CD14-positive monocyte (primary cell): ENCODE results near the gene STUM. TPM values are rescaled to one million over a fixed set of nuclear protein-coding genes. Genes with fewer than 3 reads are reported as not detected.

Experiments
- DNase-seq, 3 donors: peaks; one replicate each; pipeline ENCODE4 v3.0.0-alpha.2; 2011 to 2022
- H2AFZ ChIP-seq: 2 replicates; pipeline ENCODE4 v1.6.0; 2012; ENCODE audit warnings: mild to moderate bottlenecking, low read depth, low read length, inconsistent platforms; ENCODE audit not compliant: insufficient read depth, poor library complexity, severe bottlenecking
- H3K27ac ChIP-seq, 2 donors: 1 replicate in 1 of 2; 2 replicates in 1 of 2; pipeline ENCODE4 v1.5.1; 2012 to 2013; ENCODE audit warnings: low read length in 2 of 2, control low read depth in 1 of 2, inconsistent platforms in 1 of 2, low read depth in 1 of 2, mild to moderate bottlenecking in 1 of 2
- H3K27me3 ChIP-seq, 2 donors: one replicate each; pipeline versions ENCODE4 v1.6.0 to v1.6.1; 2011 to 2013; ENCODE audit warnings: low read length in 2 of 2; ENCODE audit not compliant: control insufficient read depth in 2 of 2, insufficient read depth in 2 of 2
- H3K36me3 ChIP-seq, 2 donors: replicated peaks in 1 of 2; 1 replicate in 1 of 2; 2 replicates in 1 of 2; pipeline versions ENCODE4 v1.5.1 to v1.6.1; 2012 to 2013; ENCODE audit warnings: low read length in 2 of 2, control low read depth in 1 of 2, inconsistent platforms in 1 of 2, mild to moderate bottlenecking in 1 of 2; ENCODE audit not compliant: insufficient read depth in 2 of 2, control insufficient read depth in 1 of 2
- H3K4me1 ChIP-seq, 2 donors: 1 replicate in 1 of 2; 2 replicates in 1 of 2; pipeline versions ENCODE4 v1.5.1 to v1.6.1; 2012 to 2013; ENCODE audit warnings: low read length in 2 of 2, control low read depth in 1 of 2, inconsistent platforms in 1 of 2, mild to moderate bottlenecking in 1 of 2, moderate library complexity in 1 of 2; ENCODE audit not compliant: insufficient read depth in 2 of 2, control insufficient read depth in 1 of 2
- H3K4me2 ChIP-seq: replicated peaks from 2 replicates; pipeline ENCODE3; 2012; ENCODE audit warnings: low read length, moderate library complexity, mild to moderate bottlenecking; ENCODE audit not compliant: poor library complexity, severe bottlenecking; ENCODE audit errors: extremely low read depth
- H3K4me3 ChIP-seq, 3 experiments: fragments of 200-600 bp in 1 of 3; sonication (generic) in 1 of 3; replicated peaks in 1 of 3; 1 replicate in 2 of 3; 2 replicates in 1 of 3; pipeline ENCODE4 v1.5.1; 2011 to 2013; ENCODE audit warnings: low read length in 3 of 3, mild to moderate bottlenecking in 3 of 3, control low read depth in 2 of 3, low read depth in 2 of 3, inconsistent platforms in 1 of 3, moderate library complexity in 1 of 3
- H3K79me2 ChIP-seq: 2 replicates; pipeline ENCODE4 v1.6.0; 2012; ENCODE audit warnings: mild to moderate bottlenecking, control low read depth, inconsistent platforms, low read length, moderate library complexity; ENCODE audit not compliant: insufficient read depth
- H3K9ac ChIP-seq: 2 replicates; pipeline ENCODE4 v1.6.0; 2017; ENCODE audit warnings: low read length, mild to moderate bottlenecking; ENCODE audit not compliant: insufficient read depth, poor library complexity, severe bottlenecking
- H3K9me3 ChIP-seq, 2 donors: replicated peaks in 1 of 2; 1 replicate in 1 of 2; 2 replicates in 1 of 2; pipeline versions ENCODE4 v1.5.1 to v1.6.1; 2012 to 2013; ENCODE audit warnings: low read length in 2 of 2, control low read depth in 1 of 2; ENCODE audit not compliant: control insufficient read depth in 1 of 2, insufficient read depth in 1 of 2
- H4K20me1 ChIP-seq: 2 replicates; pipeline ENCODE4 v1.6.0; 2012; ENCODE audit warnings: mild to moderate bottlenecking, low read length, control low read depth, moderate library complexity; ENCODE audit not compliant: insufficient read depth
- H3K27ac Mint-ChIP-seq, 7 donors: one replicate each; pipeline ENCODE4 v1.8.0; 2020; ENCODE audit warnings: mild to moderate bottlenecking in 7 of 7, mixed read lengths in 7 of 7, moderate library complexity in 6 of 7, inconsistent platforms in 2 of 7
- H3K27me3 Mint-ChIP-seq, 3 donors: one replicate each; pipeline ENCODE4 v1.8.0; 2021 to 2022; ENCODE audit warnings: low read depth in 3 of 3, mild to moderate bottlenecking in 3 of 3, mixed read lengths in 3 of 3, moderate library complexity in 3 of 3, inconsistent platforms in 1 of 3
- H3K36me3 Mint-ChIP-seq, 2 donors: one replicate each; pipeline ENCODE4 v1.8.0; 2020; ENCODE audit warnings: mixed read lengths in 2 of 2, inconsistent platforms in 1 of 2, mild to moderate bottlenecking in 1 of 2
- H3K4me1 Mint-ChIP-seq: one replicate; pipeline ENCODE4 v1.8.0; 2020; ENCODE audit warnings: mild to moderate bottlenecking, mixed read lengths
- H3K4me3 Mint-ChIP-seq, 2 donors: one replicate each; pipeline ENCODE4 v1.8.0; 2020; ENCODE audit warnings: mild to moderate bottlenecking in 2 of 2, mixed read lengths in 2 of 2, moderate library complexity in 1 of 2
- H3K9me3 Mint-ChIP-seq, 7 donors: one replicate each; pipeline ENCODE4 v1.8.0; 2020 to 2022; ENCODE audit warnings: mixed read lengths in 7 of 7, mild to moderate bottlenecking in 6 of 7, moderate library complexity in 6 of 7, inconsistent platforms in 2 of 7
- WGBS: methylation state at CpG from one replicate; pipeline ENCODE4 v1.1.5; 2013; ENCODE audit warnings: missing lambda C conversion rate; ENCODE audit not compliant: insufficient coverage; 5-methylcytosine and 5-hydroxymethylcytosine counted together
- intact Hi-C, 2 donors: fragments of 100-400 bp; cut with micrococcal nuclease; formaldehyde crosslinking; loops; one replicate each; pipeline versions ENCODE4 v1.15.0 to v1.15.1; 2023
- polyA plus RNA-seq, 3 donors: library from polyadenylated mRNA; depleted of rRNA in 1 of 3; unstranded in 2 of 3; stranded (reverse) in 1 of 3; fragments of 300-500 nt in 2 of 3; fragments of >200 nt in 1 of 3; fragmentation: Illumina TruSeq in 2 of 3; gene quantifications; 1 replicate in 2 of 3; 2 replicates in 1 of 3; pipeline ENCODE4 v1.2.3, GENCODE V29; 2012 to 2021
- TF ChIP-seq, protein P1 (sequence below): fragments of 200-600 bp; IDR thresholded peaks from one replicate; pipeline ENCODE4 v1.8.0; 2022; ENCODE audit warnings: antibody characterized with exemption, mild to moderate bottlenecking

The STUM gene
- polyA plus RNA-seq, 3 donors = not detected

- H3K4me3 ChIP-seq = no peak overlapping the region
These were observed 86.2 kb downstream of the STUM start for GRCh38 chr1:226634611-226635246.

DNA sequence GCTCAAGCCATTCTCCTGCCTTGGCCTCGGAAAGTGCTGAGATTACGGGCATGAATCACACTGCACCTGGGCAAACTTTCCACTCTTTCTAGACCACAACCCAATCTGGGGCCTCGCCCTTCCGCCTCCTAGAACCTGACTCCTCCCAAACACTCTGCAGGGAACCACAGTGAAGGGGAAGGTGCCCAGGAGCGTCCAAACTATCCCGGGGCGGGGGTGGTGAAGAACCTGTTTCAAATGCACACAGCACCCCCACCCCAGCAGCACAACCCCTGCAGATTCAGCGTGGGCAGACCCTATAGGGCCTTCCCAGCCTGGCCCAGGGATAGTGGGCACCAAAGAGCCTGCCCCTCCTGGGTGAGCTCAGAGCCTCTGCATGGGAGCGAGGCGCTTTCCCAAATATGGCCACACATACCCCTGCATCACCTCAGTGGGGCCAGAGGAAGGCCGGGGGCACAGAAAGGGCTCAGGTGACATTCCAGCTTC lies 86.9 kb downstream of the STUM start:
- Histone ChIP-seq H2AFZ (no peak overlapping the region), H4K20me1 (no peaks in the 10 kb centered on the region), H3K4me3 (no peak overlapping the region), H3K9me3 (no peaks in the 10 kb centered on the region), H3K4me2 (no peak overlapping the region), H3K4me1 (peaks cover 0 to 9% of the 10 kb centered on the region in 2 donors), H3K79me2 (no peaks in the 10 kb centered on the region), H3K36me3 (peaks cover 57 to 82% of the 10 kb centered on the region in 2 donors), H3K27me3 (no peaks in the 10 kb centered on the region), H3K9ac (no peak overlapping the region), H3K27ac (peak overlapping the region in 1 of 2 donors; percentile 36)
- peaks cover 17% of the 10 kb centered on the region for H3K4me1 Mint-ChIP-seq
- DNase-seq = no peak
- H3K27me3 Mint-ChIP-seq = no peaks in the 10 kb centered on the region
- peaks cover 65 to 86% of the 10 kb centered on the region in 2 donors for H3K36me3 Mint-ChIP-seq
- intact Hi-C loops = loop anchor here (2.0 to 10.0 kb wide), 3 partner anchors 99 to 299 kb away; partner anchors contain the start of gene ITPKB (in 1 of the 2)
- 81% methylated on average over 8 of the region's 11 CpGs for WGBS
- H3K9me3 Mint-ChIP-seq = no peaks in the 10 kb centered on the region
- TF ChIP-seq, protein P1, sequence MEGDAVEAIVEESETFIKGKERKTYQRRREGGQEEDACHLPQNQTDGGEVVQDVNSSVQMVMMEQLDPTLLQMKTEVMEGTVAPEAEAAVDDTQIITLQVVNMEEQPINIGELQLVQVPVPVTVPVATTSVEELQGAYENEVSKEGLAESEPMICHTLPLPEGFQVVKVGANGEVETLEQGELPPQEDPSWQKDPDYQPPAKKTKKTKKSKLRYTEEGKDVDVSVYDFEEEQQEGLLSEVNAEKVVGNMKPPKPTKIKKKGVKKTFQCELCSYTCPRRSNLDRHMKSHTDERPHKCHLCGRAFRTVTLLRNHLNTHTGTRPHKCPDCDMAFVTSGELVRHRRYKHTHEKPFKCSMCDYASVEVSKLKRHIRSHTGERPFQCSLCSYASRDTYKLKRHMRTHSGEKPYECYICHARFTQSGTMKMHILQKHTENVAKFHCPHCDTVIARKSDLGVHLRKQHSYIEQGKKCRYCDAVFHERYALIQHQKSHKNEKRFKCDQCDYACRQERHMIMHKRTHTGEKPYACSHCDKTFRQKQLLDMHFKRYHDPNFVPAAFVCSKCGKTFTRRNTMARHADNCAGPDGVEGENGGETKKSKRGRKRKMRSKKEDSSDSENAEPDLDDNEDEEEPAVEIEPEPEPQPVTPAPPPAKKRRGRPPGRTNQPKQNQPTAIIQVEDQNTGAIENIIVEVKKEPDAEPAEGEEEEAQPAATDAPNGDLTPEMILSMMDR = no peak
- H3K4me3 Mint-ChIP-seq = no peak overlapping the region
- H3K27ac Mint-ChIP-seq = peak overlapping the region in 6 of 7 donors; percentile 49 to 89 (median 80)

More at GRCh38 chr1:226634611-226635246, 86.2 kb downstream of the STUM start:
- H3K27me3 Mint-ChIP-seq = peaks cover 0 to 1% (median 0%) of the 10 kb centered on the region in 3 donors
- 94% methylated on average over 16 of the region's 22 CpGs for WGBS
- Histone ChIP-seq H3K4me1 (peaks cover 0 to 9% of the 10 kb centered on the region in 2 donors), H3K9ac (no peak overlapping the region), H3K36me3 (peaks cover 49 to 81% of the 10 kb centered on the region in 2 donors), H3K27ac (peak overlapping the region in 1 of 2 donors; percentile 37), H2AFZ (no peak overlapping the region), H3K79me2 (no peaks in the 10 kb centered on the region), H4K20me1 (no peaks in the 10 kb centered on the region), H3K4me2 (no peak overlapping the region), H3K27me3 (no peaks in the 10 kb centered on the region), H3K9me3 (no peaks in the 10 kb centered on the region)
- H3K4me3 Mint-ChIP-seq = no peak overlapping the region
- TF ChIP-seq, protein P1 = no peak
- no peak for DNase-seq
- peaks cover 60 to 85% of the 10 kb centered on the region in 2 donors for H3K36me3 Mint-ChIP-seq
- peak overlapping the region in 5 of 7 donors; percentile 46 to 89 (median 73) for H3K27ac Mint-ChIP-seq
- no peaks in the 10 kb centered on the region for H3K9me3 Mint-ChIP-seq
- intact Hi-C loops = loop anchor here (2.0 to 10.0 kb wide), 5 partner anchors 53 to 300 kb away; partner anchors contain the start of gene ITPKB (in 1 of the 2)
- H3K4me1 Mint-ChIP-seq = peaks cover 17% of the 10 kb centered on the region
